ENCODE results near the gene IFNA10.
"Not testable (repeated sequence)": the region's sequence is repeated elsewhere in the genome, so short reads cannot be mapped to it uniquely, and the experiment has no call there.

IFNA10 gene

DNA sequence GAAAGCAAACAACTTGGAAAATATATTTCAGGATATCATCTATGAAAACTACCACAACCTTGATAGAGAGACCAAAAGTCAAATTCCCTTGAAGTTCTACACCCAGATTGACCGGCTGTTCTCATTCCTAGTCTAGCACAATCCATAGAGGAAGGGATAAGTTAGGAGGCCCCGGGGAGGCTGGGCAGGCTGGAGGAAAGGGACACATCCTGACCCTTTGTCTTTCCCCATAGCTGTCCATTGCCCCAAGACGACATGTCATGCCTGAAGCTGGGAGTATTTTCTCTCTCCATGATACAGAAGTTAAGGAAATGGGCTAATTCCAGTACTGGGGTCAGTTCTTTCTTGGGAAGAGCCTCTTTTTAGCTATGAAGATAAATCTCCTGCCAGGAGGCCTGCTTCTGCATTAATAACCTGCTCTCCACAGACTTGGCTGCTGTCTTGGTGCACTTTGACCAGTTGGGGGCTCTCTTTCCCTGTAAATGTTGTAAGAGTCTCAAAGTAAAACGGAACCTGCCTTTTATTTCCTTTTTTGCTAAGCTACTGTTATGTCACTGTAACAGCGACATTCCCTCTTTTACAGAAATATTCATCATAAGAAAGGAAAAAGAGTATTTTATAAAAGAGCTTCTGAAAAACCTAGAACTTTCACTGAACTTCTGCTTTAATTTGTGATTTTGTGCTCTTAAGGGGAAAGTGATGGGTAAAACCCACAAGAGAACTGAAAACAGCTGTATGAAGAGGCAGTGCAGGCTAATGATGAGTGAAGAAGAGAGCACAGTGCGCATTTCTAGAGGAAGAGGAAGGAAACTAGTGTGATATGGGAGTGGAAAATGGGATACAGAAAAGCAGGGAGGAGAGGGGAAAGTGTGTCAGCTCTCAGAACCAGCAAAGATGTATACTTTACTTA lies 11.8 kb downstream of the IFNA10 start:
- not testable (repeated sequence) for DNase-seq (ENCODE audit: low read depth)

DNA sequence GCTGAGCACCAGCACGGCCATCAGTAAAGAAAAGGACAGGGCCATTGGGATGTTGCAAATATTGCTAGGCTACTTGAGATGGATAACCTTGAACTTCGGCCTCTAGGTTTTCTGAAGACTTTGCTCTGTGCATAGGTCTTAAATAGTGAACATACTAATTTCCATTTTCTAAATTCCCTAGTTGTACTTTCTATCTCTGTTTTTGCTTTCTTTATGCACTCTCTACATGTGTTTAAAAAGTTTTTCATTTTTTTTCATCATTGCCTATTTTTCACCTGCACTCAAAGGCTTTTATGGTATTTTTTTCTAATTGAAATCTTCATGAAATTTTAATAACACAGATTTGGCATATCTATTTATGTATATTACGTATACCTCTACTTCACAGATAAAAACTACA lies 19.5 kb downstream of the IFNA10 start, which contains the start of gene IFNA4:
TSS of gene IFNA4 (minus strand) at position 101 of the 400 bp plus-strand sequence. CDS start at position 45, 56 bp downstream.
- not testable (repeated sequence) for DNase-seq (ENCODE audit: low read depth)

DNA sequence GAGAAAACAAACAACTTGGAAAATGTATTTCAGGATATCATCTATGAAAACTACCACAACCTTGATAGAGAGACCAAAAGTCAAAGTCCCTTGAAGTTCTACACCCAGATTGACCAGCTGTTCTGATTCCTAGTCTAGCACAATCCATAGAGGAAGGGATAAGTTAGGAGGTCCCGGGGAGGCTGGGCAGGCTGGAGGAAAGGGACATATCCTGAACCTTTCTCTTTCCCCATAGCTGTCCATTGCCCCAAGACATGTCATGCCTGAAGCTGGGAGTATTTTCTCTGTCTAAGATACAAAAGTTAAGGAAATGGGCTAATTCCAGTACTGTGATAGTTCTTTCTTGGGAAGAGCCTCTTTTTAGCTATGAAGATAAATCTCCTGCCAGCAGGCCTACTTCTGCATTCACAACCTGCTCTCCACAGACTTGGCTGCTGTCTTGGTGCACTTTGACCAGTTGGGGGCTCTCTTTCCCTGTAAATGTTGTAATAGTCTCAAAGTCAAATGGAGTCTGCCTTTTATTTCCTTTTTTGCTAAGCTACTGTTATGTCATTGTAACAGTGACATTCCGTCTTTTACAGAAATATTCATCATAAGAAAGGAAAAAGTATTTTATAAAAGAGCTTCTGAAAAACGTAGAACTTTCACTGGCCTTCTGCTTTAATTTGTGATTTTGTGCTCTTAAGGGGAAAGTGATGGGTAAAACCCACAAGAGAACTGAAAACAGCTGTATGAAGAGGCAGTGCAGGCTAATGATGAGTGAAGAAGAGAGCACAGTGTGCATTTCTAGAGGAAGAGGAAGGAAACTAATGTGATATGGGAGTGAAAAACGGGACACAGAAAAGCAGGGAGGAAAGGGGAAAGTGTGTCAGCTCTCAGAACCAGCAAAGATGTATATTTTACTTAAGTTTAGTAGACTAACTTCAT lies 23.9 kb downstream of the IFNA10 start:
- not testable (repeated sequence) for DNase-seq (ENCODE audit: low read depth)

DNA sequence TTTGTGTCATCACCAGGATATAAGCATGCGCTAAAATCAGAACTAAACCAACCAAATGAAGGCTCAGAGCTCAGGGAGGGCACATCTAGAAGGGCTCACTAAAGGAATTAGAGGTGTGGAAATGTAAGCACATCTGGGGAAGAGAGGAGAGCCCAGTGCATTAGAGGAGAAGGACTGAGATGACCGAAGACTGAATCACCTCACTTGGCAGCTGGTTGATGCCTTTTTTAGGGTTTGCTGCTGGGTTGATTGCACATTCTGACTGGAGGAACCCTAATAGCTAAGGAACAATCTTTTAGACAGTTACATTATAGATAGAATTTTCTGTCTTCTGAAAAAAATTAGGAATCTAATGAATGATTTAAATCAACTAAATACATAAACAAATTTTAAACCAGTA lies 32.3 kb downstream of the IFNA10 start:
- no peak for DNase-seq (ENCODE audit: low read depth)

DNA sequence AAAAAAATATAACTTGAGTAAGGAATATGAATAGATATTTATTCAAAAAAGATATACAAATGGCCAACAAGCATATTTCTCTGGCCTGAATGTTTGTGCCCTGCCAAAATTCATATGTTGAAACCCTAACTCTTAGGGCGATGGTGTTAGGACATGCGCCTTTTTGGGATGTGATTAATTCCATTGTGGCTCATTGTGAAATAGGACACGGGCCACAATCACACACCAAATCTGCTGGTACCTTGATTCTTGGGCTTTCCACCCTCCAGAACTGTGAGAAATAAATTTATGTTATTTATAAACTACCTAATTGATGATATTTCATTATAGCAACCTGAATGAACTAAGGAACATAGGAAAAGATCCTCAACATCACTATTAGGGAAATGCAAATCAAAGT lies 34.8 kb downstream of the IFNA10 start:
- DNase-seq (ENCODE audit: low read depth) = no peak

DNA sequence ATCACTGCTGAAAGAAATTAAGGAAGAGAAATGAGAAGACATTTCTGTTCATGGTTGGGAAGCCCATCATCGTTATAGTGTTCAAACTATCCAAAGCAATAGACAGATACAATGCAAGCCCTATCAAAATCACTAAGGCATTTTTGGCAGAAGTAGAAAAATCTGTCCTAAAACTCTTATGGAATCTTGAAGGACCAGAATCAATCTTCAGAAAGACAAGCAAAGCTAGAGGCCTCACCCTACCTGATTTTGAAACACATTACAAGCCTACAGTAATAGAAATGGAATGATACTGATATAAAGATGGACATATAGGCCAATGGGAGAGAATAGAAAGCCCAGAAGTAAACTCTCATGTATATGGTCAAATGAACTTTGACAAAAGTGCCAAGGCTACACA lies 35.6 kb downstream of the IFNA10 start:
- DNase-seq (ENCODE audit: low read depth) = no peak

DNA sequence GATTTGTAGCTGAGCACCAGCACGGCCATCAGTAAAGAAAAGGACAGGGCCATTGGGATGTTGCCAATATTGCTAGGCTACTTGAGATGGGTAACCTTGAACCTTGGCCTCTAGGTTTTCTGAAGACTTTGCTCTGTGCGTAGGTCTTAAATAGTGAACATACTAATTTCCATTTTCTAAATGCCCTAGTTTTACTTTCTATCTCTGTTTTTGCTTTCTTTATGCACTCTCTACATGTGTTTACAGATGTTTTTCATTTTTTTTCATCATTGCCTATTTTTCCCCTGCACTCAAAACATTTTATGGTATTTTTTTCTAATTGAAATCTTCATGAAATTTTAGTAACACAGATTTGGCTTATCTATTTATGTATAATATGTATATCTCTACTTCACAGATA lies 40.4 kb downstream of the IFNA10 start, which contains the start of gene IFNA21:
TSS of gene IFNA21 (minus strand) at position 101 of the 400 bp plus-strand sequence. CDS start at position 53, 48 bp downstream.
- not testable (repeated sequence) for DNase-seq (ENCODE audit: low read depth)

DNA sequence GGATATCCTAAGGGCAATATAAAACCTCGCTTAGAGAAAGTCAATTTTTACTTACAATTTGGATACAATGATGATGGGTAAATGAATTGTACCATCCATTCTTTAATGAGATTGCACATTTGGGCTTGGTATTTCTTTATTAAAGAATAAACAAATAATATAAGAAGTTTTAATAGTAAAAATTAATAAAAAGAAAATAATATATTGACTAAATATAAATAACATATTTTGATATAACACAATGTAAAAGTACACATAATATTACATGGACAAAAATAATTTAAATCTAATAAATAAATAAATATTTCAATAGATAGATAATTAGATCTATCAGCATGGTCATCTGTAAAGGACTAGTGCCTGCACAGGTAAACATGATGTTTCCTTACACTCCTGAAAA lies 41.4 kb downstream of the IFNA10 start:
- no peak for DNase-seq (ENCODE audit: low read depth)

DNA sequence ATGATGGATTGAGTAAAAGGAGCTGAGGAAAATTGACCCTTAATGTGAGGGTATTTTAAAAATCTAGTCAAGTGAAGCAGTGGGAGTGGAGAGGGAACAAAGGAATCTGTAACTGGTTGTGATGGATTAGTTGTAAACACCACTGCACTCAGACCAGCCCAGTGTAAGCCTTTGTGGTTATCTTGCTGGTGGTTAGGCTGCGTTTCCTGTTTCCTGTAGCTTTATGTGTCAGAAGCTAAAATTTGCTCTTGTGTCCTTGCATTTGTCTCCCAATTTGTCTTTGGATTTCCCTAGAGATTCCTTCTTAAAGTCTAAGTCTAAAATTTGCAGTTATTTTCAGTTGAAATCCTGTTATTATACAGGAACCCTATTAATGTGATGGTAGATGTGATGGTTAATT lies 46.8 kb downstream of the IFNA10 start:
- no peak for DNase-seq (ENCODE audit: low read depth)
